Cardiac muscle cell (in vitro differentiated cells and primary cell): Measurements from ENCODE around the gene SATB2. TPM values are rescaled to one million over a fixed set of nuclear protein-coding genes. Genes with fewer than 3 reads are reported as not detected.

Experiments
- DNase-seq, 2 donors: peaks; one replicate each; pipeline versions ENCODE4 v3.0.0 to v3.0.0-alpha.2; 2010 to 2017; ENCODE audit warnings: low read depth in 1 of 2, low spot score in 1 of 2
- H3K27ac ChIP-seq: fragments of 200-600 bp; sonication (generic); 2 replicates; pipeline ENCODE4 v1.5.1; 2016
- H3K27me3 ChIP-seq: fragments of 200-600 bp; sonication (generic); 2 replicates; pipeline ENCODE4 v1.6.0; 2016; ENCODE audit warnings: control low read depth
- H3K36me3 ChIP-seq: fragments of 200-600 bp; sonication (generic); 2 replicates; pipeline ENCODE4 v1.5.1; 2016; ENCODE audit warnings: control low read depth
- H3K4me1 ChIP-seq: fragments of 200-600 bp; sonication (generic); 2 replicates; pipeline ENCODE4 v1.8.1; 2017; ENCODE audit warnings: low read depth, mild to moderate bottlenecking, mixed run types
- H3K4me3 ChIP-seq: fragments of 200-600 bp; sonication (generic); 2 replicates; pipeline ENCODE4 v1.5.1; 2016; ENCODE audit warnings: mild to moderate bottlenecking
- H3K9me3 ChIP-seq: fragments of 200-600 bp; sonication (generic); 2 replicates; pipeline ENCODE4 v1.5.1; 2017; ENCODE audit warnings: low read depth, mild to moderate bottlenecking, control low read depth
- CTCF ChIP-seq: IDR thresholded peaks from 2 replicates; pipeline ENCODE4 v1.5.1; 2012; ENCODE audit warnings: low read depth, mild to moderate bottlenecking, low read length
- polyA plus RNA-seq: library from polyadenylated mRNA; unstranded; fragments of >200 nt; fragmentation: Nextera tagmentation; extraction: Ambion mirVana; gene quantifications from 2 replicates; pipeline ENCODE4 v1.2.1, GENCODE V29; 2016
- total RNA-seq: library from RNA; depleted of rRNA; stranded (reverse); fragments of >200 nt; gene quantifications from 2 replicates; pipeline ENCODE4 v1.2.3, GENCODE V29; 2016

Gene SATB2
- total and polyA plus RNA-seq, 2 experiments from 2014 or later, result 1.0 to 1.4 TPM

DNA sequence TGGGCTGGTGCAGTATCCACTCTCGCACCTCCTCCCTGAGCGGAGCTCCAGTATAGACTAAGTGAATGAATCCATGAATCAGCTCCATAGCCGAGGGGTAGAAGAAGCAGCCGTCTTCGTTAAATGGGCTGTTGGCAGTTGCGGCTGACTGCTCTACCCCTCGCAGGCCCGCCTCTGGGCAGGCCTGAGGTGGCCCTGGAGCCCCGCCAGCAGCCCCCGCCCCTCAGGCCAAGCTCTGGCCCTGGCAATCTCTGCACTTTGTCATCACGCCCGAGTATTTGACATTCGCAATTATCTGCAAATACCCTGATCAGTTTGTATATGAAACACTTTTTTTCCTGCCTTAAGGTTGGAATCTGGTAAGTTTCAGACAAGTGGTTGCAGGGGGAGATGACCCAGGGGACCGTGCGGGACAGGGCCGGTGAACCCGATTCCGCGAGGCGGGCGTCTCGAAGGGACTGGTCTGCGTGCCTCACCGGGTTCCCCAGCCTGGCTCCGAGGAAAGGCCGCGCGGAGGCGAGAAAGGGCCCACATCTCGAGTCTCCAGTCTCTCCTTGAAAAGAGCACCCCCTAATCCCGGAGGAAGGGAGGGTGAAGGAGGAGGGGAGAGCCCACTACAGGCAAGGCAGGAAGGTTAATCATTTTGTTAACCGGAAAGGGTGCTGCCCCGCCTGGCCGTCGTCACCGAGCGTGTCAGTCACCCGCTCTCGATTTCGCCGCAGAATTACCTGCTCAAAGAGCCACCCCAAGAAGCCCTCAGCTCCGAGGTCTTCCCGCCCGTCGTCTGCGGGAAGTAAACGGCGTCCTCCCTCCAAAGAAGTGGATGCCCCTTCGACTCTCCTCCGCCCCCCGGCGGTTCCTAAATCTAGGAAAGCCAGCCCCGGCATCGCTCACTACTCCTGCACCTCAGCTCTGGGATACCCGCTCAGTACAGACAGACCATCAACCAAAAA, 11.1 kb upstream of the SATB2 start:
- Histone ChIP-seq H3K4me1 (no peaks in the 10 kb centered on the region), H3K4me3 (peak overlapping the region; percentile 13)
- no peak for DNase-seq

GRCh38 chr2:199467066-199467822, 9.5 kb upstream of the SATB2 start:
- DNase-seq, result no peak
- Histone ChIP-seq H3K27me3 (peaks cover 100% of the 10 kb centered on the region), H3K4me1 (peaks cover 3% of the 10 kb centered on the region), H3K27ac (no peak overlapping the region), H3K9me3 (no peaks in the 10 kb centered on the region), H3K4me3 (no peak overlapping the region), H3K36me3 (no peaks in the 10 kb centered on the region)
- TF ChIP-seq CTCF, result no peak

More for the DNA sequence above, 11.1 kb upstream of the SATB2 start:
- Histone ChIP-seq H3K27me3 (peaks cover 100% of the 10 kb centered on the region), H3K27ac (no peak overlapping the region), H3K36me3 (no peaks in the 10 kb centered on the region), H3K9me3 (no peaks in the 10 kb centered on the region)
- TF ChIP-seq CTCF, result peak; percentile 7

GRCh38 chr2:199466692-199467065, 8.9 kb upstream of the SATB2 start:
- Histone ChIP-seq H3K36me3 (no peaks in the 10 kb centered on the region), H3K4me3 (no peak overlapping the region), H3K27ac (no peak overlapping the region), H3K9me3 (no peaks in the 10 kb centered on the region), H3K4me1 (peaks cover 3% of the 10 kb centered on the region), H3K27me3 (peaks cover 100% of the 10 kb centered on the region)
- TF ChIP-seq CTCF, result no peak
- DNase-seq, result no peak

GRCh38 chr2:199465988-199466691, 8.4 kb upstream of the SATB2 start:
- DNase-seq, result no peak
- no peaks in the 10 kb centered on the region for H3K9me3 ChIP-seq

More at GRCh38 chr2:199465988-199466691, 8.4 kb upstream of the SATB2 start:
- peaks cover 3% of the 10 kb centered on the region for H3K4me1 ChIP-seq
- no peak overlapping the region for H3K27ac ChIP-seq
- H3K36me3 ChIP-seq, result no peaks in the 10 kb centered on the region
- TF ChIP-seq CTCF, result no peak
- H3K4me3 ChIP-seq, result no peak overlapping the region
- peaks cover 100% of the 10 kb centered on the region for H3K27me3 ChIP-seq
